Measurements from ENCODE around the gene GMDS. TPM values are rescaled to one million over a fixed set of nuclear protein-coding genes. Genes with fewer than 3 reads are reported as not detected.

The GMDS gene
- total RNA-seq, 2 experiments from 2014 or later: 13.9 to 16.4 TPM

DNA sequence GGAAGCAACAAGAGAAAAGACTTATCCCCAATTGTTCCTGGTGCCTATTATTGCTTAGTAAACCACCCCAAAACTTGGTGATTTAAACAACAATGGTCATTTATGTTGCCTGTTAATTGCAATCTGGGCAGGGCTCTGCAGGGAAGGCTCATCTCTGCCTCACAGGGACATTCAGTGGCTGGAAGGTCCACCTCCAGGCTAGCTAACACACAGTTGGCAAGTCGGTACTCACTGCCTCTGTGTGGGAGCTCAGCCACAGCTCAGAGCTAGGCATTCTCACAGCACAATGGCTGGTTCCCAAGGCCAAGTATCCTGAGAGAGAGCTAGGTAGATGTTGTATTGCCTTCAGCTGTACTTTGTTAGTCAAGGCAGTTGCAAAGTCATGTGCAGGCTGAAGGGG lies 18.5 kb upstream of the GMDS start:
- Mint-ChIP-seq H3K4me1 (ENCODE audit: low read depth) (no peaks in the 10 kb centered on the region), H3K27me3 (no peaks in the 10 kb centered on the region), H3K27ac (no peak overlapping the region), H3K4me3 (no peak overlapping the region), H3K9me3 (no peaks in the 10 kb centered on the region), H3K36me3 (ENCODE audit: low read depth) (peaks cover 75% of the 10 kb centered on the region)
- Histone ChIP-seq H3K9me3 (ENCODE audit: control insufficient read depth in 1 of 2, insufficient read depth in 1 of 2, low read length in 2 of 2) (no peaks in the 10 kb centered on the region), H3K36me3 (ENCODE audit: insufficient read depth, low read length) (peaks cover 31% of the 10 kb centered on the region), H3K4me3 (ENCODE audit: low read length) (no peak overlapping the region), H3K27me3 (ENCODE audit: control insufficient read depth in 1 of 2, insufficient read depth in 2 of 2, low read length in 2 of 2) (no peaks in the 10 kb centered on the region), H3K27ac (ENCODE audit: low read depth in 1 of 2, low read length in 2 of 2) (no peak overlapping the region), H3K4me1 (ENCODE audit: insufficient read depth, low read length) (no peaks in the 10 kb centered on the region)
- no peak for DNase-seq
- intact Hi-C loops (cut with DNase I, micrococcal nuclease): no loop called here
- ChIA-PET CTCF (interaction anchor here (0.6 kb wide), 1 partner anchor 13 kb away, joined by 3 read pairs; no protein-coding TSS in a partner anchor), POLR2A (no interaction called here)
- no peak for ATAC-seq (ENCODE audit: poor library complexity)
- no peak for TF ChIP-seq CTCF (IDR thresholded peaks at IDR 0.05)

DNA sequence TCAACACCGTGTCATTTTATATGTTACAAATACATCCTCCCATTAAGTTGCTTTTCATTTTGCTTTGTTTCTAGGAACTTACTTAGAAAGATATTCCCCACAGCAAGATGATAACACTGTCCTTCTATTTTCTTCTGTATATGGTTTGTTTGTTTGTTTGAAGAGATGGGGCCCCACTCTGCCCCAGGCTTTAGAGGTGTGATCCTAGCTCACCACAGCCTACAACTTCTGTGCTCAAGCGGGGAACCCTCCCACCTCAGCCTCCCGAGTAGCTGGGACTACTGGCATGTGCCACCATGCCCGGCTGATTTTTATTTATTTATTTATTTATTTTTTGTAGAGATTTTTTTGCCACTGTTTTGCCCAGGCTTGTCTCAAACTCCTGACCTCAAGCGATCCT lies 14.2 kb upstream of the GMDS start:
- ChIA-PET CTCF (no interaction called here), POLR2A (no interaction called here)
- H3K36me3 Mint-ChIP-seq (ENCODE audit: low read depth): peaks cover 78% of the 10 kb centered on the region
- no peak overlapping the region for H3K27ac Mint-ChIP-seq
- Histone ChIP-seq H3K4me1 (ENCODE audit: insufficient read depth, low read length) (no peaks in the 10 kb centered on the region), H3K27ac (ENCODE audit: low read depth in 1 of 2, low read length in 2 of 2) (no peak overlapping the region), H3K4me3 (ENCODE audit: low read length) (no peak overlapping the region), H3K36me3 (ENCODE audit: insufficient read depth, low read length) (peaks cover 17% of the 10 kb centered on the region), H3K27me3 (ENCODE audit: control insufficient read depth in 1 of 2, insufficient read depth in 2 of 2, low read length in 2 of 2) (no peaks in the 10 kb centered on the region), H3K9me3 (ENCODE audit: control insufficient read depth in 1 of 2, insufficient read depth in 1 of 2, low read length in 2 of 2) (no peaks in the 10 kb centered on the region)
- no peak overlapping the region for H3K4me3 Mint-ChIP-seq
- no peaks in the 10 kb centered on the region for H3K4me1 Mint-ChIP-seq (ENCODE audit: low read depth)
- ATAC-seq (ENCODE audit: poor library complexity) (no peak), DNase-seq (no peak)
- no peaks in the 10 kb centered on the region for H3K27me3 Mint-ChIP-seq
- no peak for TF ChIP-seq CTCF (IDR thresholded peaks at IDR 0.05)
- no peaks in the 10 kb centered on the region for H3K9me3 Mint-ChIP-seq
- intact Hi-C loops (cut with DNase I, micrococcal nuclease): no loop called here

- TF ChIP-seq CTCF (IDR thresholded peaks at IDR 0.05): no peak
- no peak for DNase-seq
- Histone ChIP-seq H3K27me3 (ENCODE audit: control insufficient read depth in 1 of 2, insufficient read depth in 2 of 2, low read length in 2 of 2) (no peaks in the 10 kb centered on the region), H3K4me3 (ENCODE audit: low read length) (no peak overlapping the region), H3K4me1 (ENCODE audit: insufficient read depth, low read length) (no peaks in the 10 kb centered on the region), H3K9me3 (ENCODE audit: control insufficient read depth in 1 of 2, insufficient read depth in 1 of 2, low read length in 2 of 2) (no peaks in the 10 kb centered on the region), H3K36me3 (ENCODE audit: insufficient read depth, low read length) (peaks cover 15% of the 10 kb centered on the region), H3K27ac (ENCODE audit: low read depth in 1 of 2, low read length in 2 of 2) (no peak overlapping the region)
- Mint-ChIP-seq H3K4me3 (no peak overlapping the region), H3K4me1 (ENCODE audit: low read depth) (no peaks in the 10 kb centered on the region), H3K36me3 (ENCODE audit: low read depth) (peaks cover 78% of the 10 kb centered on the region), H3K27me3 (no peaks in the 10 kb centered on the region), H3K9me3 (no peaks in the 10 kb centered on the region), H3K27ac (no peak overlapping the region)
- ATAC-seq (ENCODE audit: poor library complexity): no peak
- POLR2A ChIA-PET: no interaction called here
- CTCF ChIA-PET: no interaction called here
- intact Hi-C loops (cut with DNase I, micrococcal nuclease): no loop called here
Measured at GRCh38 chr6:2259002-2259494, 13.6 kb upstream of the GMDS start.

All from CD4-positive, alpha-beta T cell (primary cell).